CD4-positive, CD25-positive, alpha-beta regulatory T cell (primary cell): ENCODE measurements around the gene C1QBP. TPM values are rescaled to one million over a fixed set of nuclear protein-coding genes. Genes with fewer than 3 reads are reported as not detected.
A peak's percentile ranks its signal among the peaks of the same experiment; 100 is the strongest.

Experiments
- ATAC-seq, 2 donors: fragments of 150-1000 bp; cut with Tn5 transposase; one replicate each; pipeline ENCODE4 v1.10.0; 2021; ENCODE audit warnings: low read depth in 2 of 2, moderate number of reproducible peaks in 2 of 2, moderate library complexity in 1 of 2
- DNase-seq, 3 donors: peaks; one replicate each; pipeline versions ENCODE4 v3.0.0 to v3.0.0-alpha.2; 2012 to 2022; ENCODE audit warnings: mixed read lengths in 1 of 3
- H3K27ac ChIP-seq: one replicate; pipeline ENCODE4 v1.7.0; 2013; ENCODE audit warnings: mild to moderate bottlenecking, low read length; ENCODE audit not compliant: insufficient read depth, poor library complexity, severe bottlenecking
- H3K27me3 ChIP-seq: one replicate; pipeline ENCODE4 v1.7.0; 2013; ENCODE audit warnings: low read length; ENCODE audit not compliant: control insufficient read depth, insufficient read depth
- H3K36me3 ChIP-seq: one replicate; pipeline ENCODE4 v1.7.0; 2013; ENCODE audit warnings: mild to moderate bottlenecking, low read length, moderate library complexity; ENCODE audit not compliant: control insufficient read depth, insufficient read depth
- H3K4me1 ChIP-seq: 2 replicates; pipeline ENCODE4 v1.7.0; 2013; ENCODE audit warnings: mild to moderate bottlenecking, low read length; ENCODE audit not compliant: insufficient read depth, control insufficient read depth, poor library complexity, severe bottlenecking
- H3K4me3 ChIP-seq: one replicate; pipeline ENCODE4 v1.7.0; 2013; ENCODE audit warnings: low read depth, mild to moderate bottlenecking, low read length, moderate library complexity
- H3K9me3 ChIP-seq, 2 experiments: 1 replicate in 1 of 2; 2 replicates in 1 of 2; pipeline ENCODE4 v1.7.0; 2013; ENCODE audit warnings: low read length in 2 of 2, mild to moderate bottlenecking in 1 of 2, moderate library complexity in 1 of 2; ENCODE audit not compliant: control insufficient read depth in 2 of 2
- H3K27ac Mint-ChIP-seq, 3 donors: one replicate each; pipeline ENCODE4 v1.8.0; 2020 to 2022; ENCODE audit warnings: mild to moderate bottlenecking in 3 of 3, mixed read lengths in 3 of 3, moderate library complexity in 2 of 3
- H3K27me3 Mint-ChIP-seq: one replicate; pipeline ENCODE4 v1.8.0; 2022; ENCODE audit warnings: mild to moderate bottlenecking, mixed read lengths
- H3K36me3 Mint-ChIP-seq: one replicate; pipeline ENCODE4 v1.8.0; 2020; ENCODE audit warnings: mixed read lengths
- H3K4me1 Mint-ChIP-seq, 4 donors: one replicate each; pipeline ENCODE4 v1.8.0; 2020 to 2022; ENCODE audit warnings: mixed read lengths in 4 of 4, mild to moderate bottlenecking in 1 of 4
- H3K4me3 Mint-ChIP-seq, 4 donors: one replicate each; pipeline ENCODE4 v1.8.0; 2020 to 2022; ENCODE audit warnings: mild to moderate bottlenecking in 4 of 4, mixed read lengths in 4 of 4, moderate library complexity in 3 of 4
- H3K9me3 Mint-ChIP-seq, 7 donors: one replicate each; pipeline ENCODE4 v1.8.0; 2020 to 2022; ENCODE audit warnings: mixed read lengths in 7 of 7, mild to moderate bottlenecking in 3 of 7, moderate library complexity in 2 of 7
- polyA plus RNA-seq, 4 donors: library from polyadenylated mRNA; unstranded; fragments of 300-500 nt; fragmentation: Illumina TruSeq; gene quantifications; one replicate each; pipeline ENCODE4 v1.2.3, GENCODE V29; 2021
- total RNA-seq: library from RNA; stranded (reverse); gene quantifications from one replicate; pipeline ENCODE4 v1.2.3, GENCODE V29; 2022

Gene C1QBP
- total and polyA plus RNA-seq, 5 donors from 2014 or later = 58.4 to 285 (median 253) TPM

DNA sequence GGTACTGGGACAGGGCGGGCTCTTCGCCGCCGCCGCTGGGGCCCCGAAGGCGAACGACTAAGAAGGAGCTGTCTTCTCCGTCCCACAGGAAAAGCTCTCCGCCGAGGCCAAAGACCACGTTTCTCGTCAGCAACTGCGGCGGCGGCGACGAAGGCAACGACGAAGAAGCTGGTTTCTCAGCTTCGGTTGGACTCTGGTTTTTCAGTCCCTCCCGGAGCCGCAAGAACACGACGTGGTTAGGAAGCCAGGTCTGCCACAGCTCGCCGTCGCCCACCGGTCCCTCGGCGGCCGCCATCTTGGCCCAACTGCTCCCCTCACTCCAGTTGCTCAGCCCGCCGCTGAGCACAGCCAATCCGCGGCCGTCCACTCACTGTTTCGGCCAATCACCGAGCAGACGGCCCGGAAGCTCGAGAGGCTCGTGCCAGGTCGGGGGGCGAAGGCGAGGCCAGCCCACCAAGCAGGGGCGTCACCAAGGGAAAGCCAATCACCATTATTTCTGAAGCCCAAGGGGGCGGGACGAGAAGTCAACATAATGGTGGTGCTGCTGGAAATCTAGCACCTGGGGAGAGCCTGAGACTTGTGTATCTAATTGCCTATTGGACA is 19.5 kb downstream of the C1QBP start, which contains the start of gene NUP88:
TSS of gene NUP88 (minus strand) at position 307 of the 603 bp plus-strand sequence. CDS start at position 295, 12 bp downstream.
- no peaks in the 10 kb centered on the region for H3K27me3 Mint-ChIP-seq
- H3K4me3 Mint-ChIP-seq = peak within 1 kb of the TSS; percentile 94 to 100 (median 98)
- DNase-seq (peak; percentile 96 to 99 (median 97)), ATAC-seq (peak; percentile 90 to 94)
- Histone ChIP-seq H3K9me3 (no peaks in the 10 kb centered on the region), H3K4me1 (peaks cover 43% of the 10 kb centered on the region), H3K27me3 (no peaks in the 10 kb centered on the region), H3K4me3 (peak within 1 kb of the TSS; percentile 97), H3K36me3 (peaks cover 58% of the 10 kb centered on the region), H3K27ac (peak within 1 kb of the TSS; percentile 99)
- H3K36me3 Mint-ChIP-seq = peaks cover 24% of the 10 kb centered on the region
- H3K9me3 Mint-ChIP-seq = no peaks in the 10 kb centered on the region
- peaks cover 22 to 61% (median 28%) of the 10 kb centered on the region in 4 donors for H3K4me1 Mint-ChIP-seq
- peak within 1 kb of the TSS; percentile 95 to 100 (median 99) for H3K27ac Mint-ChIP-seq

GRCh38 chr17:5418858-5419355 is 20.0 kb downstream of the C1QBP start:
- Histone ChIP-seq H3K27me3 (no peaks in the 10 kb centered on the region), H3K4me3 (peak overlapping the region; percentile 97), H3K36me3 (peaks cover 58% of the 10 kb centered on the region), H3K4me1 (peaks cover 43% of the 10 kb centered on the region), H3K9me3 (no peaks in the 10 kb centered on the region), H3K27ac (peak overlapping the region; percentile 99)
- Mint-ChIP-seq H3K27me3 (no peaks in the 10 kb centered on the region), H3K27ac (peak overlapping the region; percentile 95 to 100 (median 99)), H3K9me3 (no peaks in the 10 kb centered on the region), H3K4me3 (peak overlapping the region; percentile 94 to 100 (median 98)), H3K36me3 (peaks cover 24% of the 10 kb centered on the region), H3K4me1 (peaks cover 22 to 61% (median 28%) of the 10 kb centered on the region in 4 donors)
- ATAC-seq (peak; percentile 28 to 38), DNase-seq (peak; percentile 59 to 89 (median 83))

- Mint-ChIP-seq H3K4me1 (peaks cover 20 to 69% (median 29%) of the 10 kb centered on the region in 4 donors), H3K27ac (no peak overlapping the region), H3K4me3 (peak overlapping the region in 3 of 4 donors; percentile 24 to 68 (median 64)), H3K36me3 (peaks cover 35% of the 10 kb centered on the region), H3K9me3 (peaks cover 0 to 1% (median 0%) of the 10 kb centered on the region in 7 donors), H3K27me3 (no peaks in the 10 kb centered on the region)
- Histone ChIP-seq H3K9me3 (no peaks in the 10 kb centered on the region), H3K27ac (no peak overlapping the region), H3K4me3 (peak overlapping the region; percentile 35), H3K36me3 (peaks cover 59% of the 10 kb centered on the region), H3K4me1 (peaks cover 42% of the 10 kb centered on the region), H3K27me3 (no peaks in the 10 kb centered on the region)
- DNase-seq (no peak), ATAC-seq (no peak)
These were observed 22.1 kb downstream of the C1QBP start for GRCh38 chr17:5416901-5417300.

DNA sequence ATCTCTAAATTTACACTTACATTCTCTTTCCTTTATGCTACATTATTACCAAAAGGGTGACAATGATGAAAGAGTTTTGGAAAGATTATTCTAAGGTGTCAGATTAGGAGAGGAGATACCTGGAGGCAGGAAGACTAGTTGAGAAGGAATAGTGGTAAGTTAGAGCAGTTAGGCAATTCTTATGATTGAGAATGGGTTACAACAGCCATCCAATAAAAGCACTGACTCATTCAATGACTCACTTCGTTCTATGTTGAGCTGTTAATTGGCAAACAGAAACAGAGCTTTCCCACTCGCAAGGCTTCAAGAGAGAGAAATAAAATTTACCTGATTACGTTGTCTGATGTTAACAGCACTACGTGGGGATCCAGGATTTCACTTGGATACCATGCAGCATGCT is 25.3 kb downstream of the C1QBP start:
- Histone ChIP-seq H3K4me3 (no peak overlapping the region), H3K36me3 (peaks cover 81% of the 10 kb centered on the region), H3K27me3 (no peaks in the 10 kb centered on the region), H3K4me1 (peaks cover 26% of the 10 kb centered on the region), H3K9me3 (no peaks in the 10 kb centered on the region), H3K27ac (no peak overlapping the region)
- ATAC-seq (no peak), DNase-seq (no peak)
- peaks cover 42% of the 10 kb centered on the region for H3K36me3 Mint-ChIP-seq
- no peaks in the 10 kb centered on the region for H3K27me3 Mint-ChIP-seq
- no peak overlapping the region for H3K27ac Mint-ChIP-seq
- H3K4me3 Mint-ChIP-seq = no peak overlapping the region
- H3K4me1 Mint-ChIP-seq = peaks cover 13 to 69% (median 31%) of the 10 kb centered on the region in 4 donors
- peaks cover 0 to 1% (median 0%) of the 10 kb centered on the region in 7 donors for H3K9me3 Mint-ChIP-seq

- Mint-ChIP-seq H3K9me3 (peaks cover 0 to 1% (median 0%) of the 10 kb centered on the region in 7 donors), H3K27me3 (no peaks in the 10 kb centered on the region), H3K36me3 (peaks cover 39% of the 10 kb centered on the region), H3K4me3 (no peak overlapping the region), H3K4me1 (peaks cover 11 to 44% (median 24%) of the 10 kb centered on the region in 4 donors), H3K27ac (no peak overlapping the region)
- Histone ChIP-seq H3K36me3 (peaks cover 93% of the 10 kb centered on the region), H3K4me1 (peaks cover 4% of the 10 kb centered on the region), H3K4me3 (no peak overlapping the region), H3K9me3 (no peaks in the 10 kb centered on the region), H3K27ac (no peak overlapping the region), H3K27me3 (no peaks in the 10 kb centered on the region)
- DNase-seq = no peak
- no peak for ATAC-seq
These were observed 28.2 kb downstream of the C1QBP start for GRCh38 chr17:5410594-5411272.

GRCh38 chr17:5408186-5408585 is 30.8 kb downstream of the C1QBP start:
- Histone ChIP-seq H3K4me3 (no peak overlapping the region), H3K27me3 (no peaks in the 10 kb centered on the region), H3K9me3 (no peaks in the 10 kb centered on the region), H3K27ac (no peak overlapping the region), H3K36me3 (peaks cover 94% of the 10 kb centered on the region), H3K4me1 (no peaks in the 10 kb centered on the region)
- peaks cover 38% of the 10 kb centered on the region for H3K36me3 Mint-ChIP-seq
- peaks cover 11 to 38% (median 22%) of the 10 kb centered on the region in 4 donors for H3K4me1 Mint-ChIP-seq
- H3K27ac Mint-ChIP-seq = no peak overlapping the region
- H3K4me3 Mint-ChIP-seq = no peak overlapping the region
- H3K27me3 Mint-ChIP-seq = no peaks in the 10 kb centered on the region
- no peak for DNase-seq
- no peak for ATAC-seq
- H3K9me3 Mint-ChIP-seq = no peaks in the 10 kb centered on the region

- no peaks in the 10 kb centered on the region for H3K9me3 Mint-ChIP-seq
- Histone ChIP-seq H3K4me3 (no peak overlapping the region), H3K27me3 (no peaks in the 10 kb centered on the region), H3K9me3 (no peaks in the 10 kb centered on the region), H3K36me3 (peaks cover 93% of the 10 kb centered on the region), H3K4me1 (no peaks in the 10 kb centered on the region), H3K27ac (no peak overlapping the region)
- no peak for DNase-seq
- no peaks in the 10 kb centered on the region for H3K27me3 Mint-ChIP-seq
- no peak for ATAC-seq
- H3K36me3 Mint-ChIP-seq = peaks cover 21% of the 10 kb centered on the region
- H3K4me3 Mint-ChIP-seq = no peak overlapping the region
- H3K27ac Mint-ChIP-seq = no peak overlapping the region
- H3K4me1 Mint-ChIP-seq = peaks cover 8 to 15% (median 11%) of the 10 kb centered on the region in 4 donors
These were observed 33.6 kb downstream of the C1QBP start for GRCh38 chr17:5405400-5405799.
